Type B pancreatic cell (in vitro differentiated cells): ENCODE results near the gene BMP8B. TPM values are rescaled to one million over a fixed set of nuclear protein-coding genes. Genes with fewer than 3 reads are reported as not detected.

Source experiments
- DNase-seq: peaks from one replicate; pipeline ENCODE4 v3.0.0; 2021; ENCODE audit warnings: mixed read lengths; ENCODE audit not compliant: unreplicated experiment; ENCODE audit errors: extremely low spot score
- H3K27ac Mint-ChIP-seq: 2 replicates; pipeline ENCODE4 v1.8.0; 2021; ENCODE audit warnings: mild to moderate bottlenecking, mixed read lengths
- H3K27me3 Mint-ChIP-seq: 2 replicates; pipeline ENCODE4 v1.8.0; 2021; ENCODE audit warnings: mixed read lengths
- H3K36me3 Mint-ChIP-seq: 2 replicates; pipeline ENCODE4 v1.8.0; 2021; ENCODE audit warnings: mixed read lengths
- H3K4me1 Mint-ChIP-seq: one replicate; pipeline ENCODE4 v1.8.0; 2021; ENCODE audit warnings: mixed read lengths; ENCODE audit not compliant: unreplicated experiment
- H3K4me3 Mint-ChIP-seq: 2 replicates; pipeline ENCODE4 v1.8.0; 2021; ENCODE audit warnings: mild to moderate bottlenecking, mixed read lengths
- H3K9me3 Mint-ChIP-seq: 2 replicates; pipeline ENCODE4 v1.8.0; 2021; ENCODE audit warnings: mixed read lengths
- long read RNA-seq: library from polyadenylated mRNA; unstranded; transcript quantifications from one replicate; pipeline ENCODE4 v2.0.0, GENCODE V29; 2020
- total RNA-seq: library from RNA; stranded (reverse); gene quantifications from 2 replicates; pipeline ENCODE4 v1.2.1, GENCODE V29; 2021; ENCODE audit warnings: low replicate concordance
- TF ChIP-seq, protein P1 (sequence below): fragments of 200-600 bp; sonication (generic); conservative IDR thresholded peaks from 2 replicates; pipeline ENCODE4 v1.5.0; 2021; ENCODE audit warnings: antibody characterized with exemption, mild to moderate bottlenecking

Gene BMP8B, protein sequence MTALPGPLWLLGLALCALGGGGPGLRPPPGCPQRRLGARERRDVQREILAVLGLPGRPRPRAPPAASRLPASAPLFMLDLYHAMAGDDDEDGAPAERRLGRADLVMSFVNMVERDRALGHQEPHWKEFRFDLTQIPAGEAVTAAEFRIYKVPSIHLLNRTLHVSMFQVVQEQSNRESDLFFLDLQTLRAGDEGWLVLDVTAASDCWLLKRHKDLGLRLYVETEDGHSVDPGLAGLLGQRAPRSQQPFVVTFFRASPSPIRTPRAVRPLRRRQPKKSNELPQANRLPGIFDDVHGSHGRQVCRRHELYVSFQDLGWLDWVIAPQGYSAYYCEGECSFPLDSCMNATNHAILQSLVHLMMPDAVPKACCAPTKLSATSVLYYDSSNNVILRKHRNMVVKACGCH
- total RNA-seq = 1.5 and 2.4 TPM in 2 replicates
- long read RNA-seq, partial matches to known transcripts = 0 of 1 reads
- long read RNA-seq, other reads (novel, unspliced or antisense) = 1 of 1 reads

DNA sequence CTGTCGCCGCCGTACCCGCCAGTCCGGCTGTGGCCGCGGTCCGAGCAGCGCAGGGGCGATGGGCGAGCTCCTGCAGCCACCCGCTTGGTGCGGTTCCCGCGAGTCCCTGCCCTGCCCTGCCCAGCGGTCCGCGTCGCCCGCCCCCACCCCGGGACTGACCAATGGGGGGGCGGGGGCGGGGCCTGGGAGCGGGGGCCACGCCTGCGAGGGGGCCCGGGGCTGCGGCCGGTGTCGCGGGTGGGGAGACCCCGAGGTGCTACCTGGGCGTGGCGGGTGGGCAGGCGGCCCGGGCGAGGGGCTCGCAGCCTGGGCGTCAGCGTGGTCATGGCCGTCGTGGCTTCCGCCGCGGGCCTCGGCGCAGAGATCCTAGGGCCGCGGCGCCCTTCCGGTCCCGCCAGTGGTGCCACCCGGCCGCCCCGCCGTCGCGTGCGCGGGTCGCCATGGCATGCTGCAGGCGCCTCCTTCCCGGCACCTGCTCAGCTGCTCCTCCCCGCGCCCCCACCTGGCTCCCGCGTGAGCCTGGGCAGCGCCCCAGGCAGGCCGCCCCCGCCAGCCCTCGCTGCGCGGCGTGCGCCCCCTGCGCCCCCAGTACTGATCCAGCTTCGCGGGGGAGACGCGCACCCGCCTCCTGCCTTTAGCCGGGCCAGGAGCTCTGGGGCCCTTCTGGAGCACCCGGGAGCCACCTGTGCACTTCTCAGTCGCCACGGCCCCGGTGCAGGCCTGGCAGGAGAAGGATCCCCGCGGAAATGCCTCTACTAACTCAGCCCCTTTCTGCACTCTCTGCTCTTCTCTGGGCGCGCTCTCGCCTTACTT, at the start of gene BMP8B:
Gene BMP8B, minus strand, starts transcription at position 108 of the 813 bp plus-strand sequence. CDS start 380 bp downstream, outside the sequence.
- Mint-ChIP-seq H3K36me3 (no peaks in the 10 kb centered on the region), H3K27me3 (peaks cover 67% of the 10 kb centered on the region), H3K9me3 (no peaks in the 10 kb centered on the region), H3K27ac (no peak within 1 kb of the TSS), H3K4me1 (no peaks in the 10 kb centered on the region), H3K4me3 (peak within 1 kb of the TSS; percentile 84)
- TF ChIP-seq, protein P1, sequence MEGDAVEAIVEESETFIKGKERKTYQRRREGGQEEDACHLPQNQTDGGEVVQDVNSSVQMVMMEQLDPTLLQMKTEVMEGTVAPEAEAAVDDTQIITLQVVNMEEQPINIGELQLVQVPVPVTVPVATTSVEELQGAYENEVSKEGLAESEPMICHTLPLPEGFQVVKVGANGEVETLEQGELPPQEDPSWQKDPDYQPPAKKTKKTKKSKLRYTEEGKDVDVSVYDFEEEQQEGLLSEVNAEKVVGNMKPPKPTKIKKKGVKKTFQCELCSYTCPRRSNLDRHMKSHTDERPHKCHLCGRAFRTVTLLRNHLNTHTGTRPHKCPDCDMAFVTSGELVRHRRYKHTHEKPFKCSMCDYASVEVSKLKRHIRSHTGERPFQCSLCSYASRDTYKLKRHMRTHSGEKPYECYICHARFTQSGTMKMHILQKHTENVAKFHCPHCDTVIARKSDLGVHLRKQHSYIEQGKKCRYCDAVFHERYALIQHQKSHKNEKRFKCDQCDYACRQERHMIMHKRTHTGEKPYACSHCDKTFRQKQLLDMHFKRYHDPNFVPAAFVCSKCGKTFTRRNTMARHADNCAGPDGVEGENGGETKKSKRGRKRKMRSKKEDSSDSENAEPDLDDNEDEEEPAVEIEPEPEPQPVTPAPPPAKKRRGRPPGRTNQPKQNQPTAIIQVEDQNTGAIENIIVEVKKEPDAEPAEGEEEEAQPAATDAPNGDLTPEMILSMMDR = no peak
- DNase-seq = no peak

DNA sequence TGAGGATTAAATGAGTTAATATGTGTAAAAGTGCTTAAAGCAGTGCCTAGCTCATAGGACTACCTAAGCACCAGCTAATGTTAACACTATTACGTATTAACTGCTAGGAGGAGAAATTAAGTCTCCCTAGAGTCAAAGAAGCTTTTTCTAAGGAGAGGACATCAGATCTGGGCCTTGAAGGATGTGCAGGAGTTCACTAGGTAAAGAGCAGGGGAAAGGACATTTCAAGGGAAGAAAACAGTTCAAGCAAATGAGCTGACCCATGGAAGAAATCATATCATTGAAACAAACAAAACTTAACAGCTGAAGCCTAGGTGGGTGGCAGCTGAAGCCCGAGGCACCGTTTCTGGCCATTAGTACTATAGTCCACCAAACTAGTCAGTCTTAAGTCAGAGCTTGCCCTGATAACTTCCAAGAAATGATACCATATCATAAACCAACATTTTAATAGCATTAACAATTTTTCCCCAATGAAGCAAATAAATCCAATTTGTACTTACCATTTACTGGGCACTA, 48.0 kb upstream of the BMP8B start:
- Mint-ChIP-seq H3K4me3 (no peak overlapping the region), H3K4me1 (peaks cover 7% of the 10 kb centered on the region), H3K27me3 (no peaks in the 10 kb centered on the region), H3K36me3 (peaks cover 38% of the 10 kb centered on the region), H3K27ac (no peak overlapping the region), H3K9me3 (no peaks in the 10 kb centered on the region)
- TF ChIP-seq, protein P1 = no peak
- DNase-seq = no peak

DNA sequence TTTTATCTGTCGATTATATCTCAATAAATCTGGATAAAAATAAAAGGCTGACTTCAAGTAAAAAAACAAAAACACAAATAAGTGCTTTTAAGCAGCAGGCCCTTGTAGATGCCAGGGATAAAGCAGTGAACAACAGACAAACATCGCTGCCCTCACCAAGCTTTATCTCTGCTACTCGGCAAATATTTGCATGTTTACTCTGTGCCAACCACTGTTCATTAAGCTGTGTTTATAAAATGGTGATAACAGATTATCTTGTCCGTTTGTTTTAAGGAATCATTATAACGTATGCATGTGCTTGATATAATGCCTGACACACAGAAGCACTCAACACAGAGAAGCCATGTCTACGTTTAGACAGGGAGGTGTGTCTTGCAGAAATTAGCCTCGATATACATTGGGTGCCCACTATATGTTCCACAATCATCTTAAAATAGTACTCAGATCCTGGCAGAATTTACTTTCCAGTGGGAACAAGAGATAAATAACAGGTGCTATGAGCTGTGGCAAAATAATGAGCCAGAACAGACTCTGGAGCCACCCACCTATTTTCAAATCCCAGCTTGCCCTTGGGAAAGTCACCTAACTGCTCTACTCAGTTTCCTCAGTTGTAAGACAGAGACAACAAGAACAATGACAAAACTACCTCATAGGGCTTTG, 47.4 kb upstream of the BMP8B start:
- H3K27me3 Mint-ChIP-seq = no peaks in the 10 kb centered on the region
- TF ChIP-seq, protein P1 = no peak
- H3K4me1 Mint-ChIP-seq = peaks cover 7% of the 10 kb centered on the region
- peaks cover 32% of the 10 kb centered on the region for H3K36me3 Mint-ChIP-seq
- H3K4me3 Mint-ChIP-seq = no peak overlapping the region
- H3K9me3 Mint-ChIP-seq = no peaks in the 10 kb centered on the region
- DNase-seq = no peak
- no peak overlapping the region for H3K27ac Mint-ChIP-seq

DNA sequence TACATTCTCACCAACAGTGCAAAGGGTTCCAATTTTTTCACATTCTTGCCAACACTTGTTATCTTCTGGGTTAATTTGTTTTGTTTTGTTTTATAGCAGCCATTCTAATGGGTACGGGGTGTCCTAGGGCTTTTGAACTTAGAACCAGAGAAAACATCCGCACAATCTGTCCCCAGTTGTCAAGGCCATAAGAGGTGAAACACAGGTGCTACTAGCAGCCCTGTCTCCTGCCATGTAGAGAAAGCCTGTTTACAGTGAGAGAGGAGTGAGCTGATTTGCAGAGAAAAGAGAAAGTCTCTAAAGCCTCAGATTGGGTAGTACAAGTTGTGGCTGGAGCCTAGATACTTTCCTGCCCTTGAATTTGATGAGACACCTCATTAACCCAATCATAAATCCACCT, 46.4 kb upstream of the BMP8B start:
- DNase-seq = no peak
- Mint-ChIP-seq H3K36me3 (peaks cover 27% of the 10 kb centered on the region), H3K9me3 (peaks cover 2% of the 10 kb centered on the region), H3K4me1 (peaks cover 16% of the 10 kb centered on the region), H3K27me3 (no peaks in the 10 kb centered on the region), H3K4me3 (no peak overlapping the region), H3K27ac (peak overlapping the region; percentile 15)
- TF ChIP-seq, protein P1 = no peak
